ENCODE data around the gene CAMK1G. TPM values are rescaled to one million over a fixed set of nuclear protein-coding genes. Genes with fewer than 3 reads are reported as not detected.

Gene CAMK1G
- total RNA-seq, 1 experiment from 2014 or later, result 7.3 TPM

GRCh38 chr1:209600541-209600940, 17.0 kb downstream of the CAMK1G start:
- peak; percentile 66 for DNase-seq (ENCODE audit: low read depth)

- DNase-seq (ENCODE audit: low read depth), result peak; percentile 62
Measured at GRCh38 chr1:209601809-209602657, 18.5 kb downstream of the CAMK1G start.

GRCh38 chr1:209603877-209604276, 20.4 kb downstream of the CAMK1G start:
- no peak for DNase-seq (ENCODE audit: low read depth)

- DNase-seq (ENCODE audit: low read depth), result peak; percentile 79
Measured at GRCh38 chr1:209607102-209607794, 23.7 kb downstream of the CAMK1G start.

- DNase-seq (ENCODE audit: low read depth), result no peak
Measured at GRCh38 chr1:209607795-209608178, 24.3 kb downstream of the CAMK1G start.

- no peak for DNase-seq (ENCODE audit: low read depth)
Measured at GRCh38 chr1:209609041-209609790, 25.7 kb downstream of the CAMK1G start.

- DNase-seq (ENCODE audit: low read depth), result no peak
Measured at GRCh38 chr1:209609791-209610630, 26.5 kb downstream of the CAMK1G start.

- no peak for DNase-seq (ENCODE audit: low read depth)
Measured at GRCh38 chr1:209610631-209610905, 27.1 kb downstream of the CAMK1G start.

- DNase-seq (ENCODE audit: low read depth), result no peak
Measured at GRCh38 chr1:209611771-209612570, 28.5 kb downstream of the CAMK1G start.

GRCh38 chr1:209612646-209613399, 29.3 kb downstream of the CAMK1G start:
- DNase-seq (ENCODE audit: low read depth), result no peak

GRCh38 chr1:209613400-209614150, 30.1 kb downstream of the CAMK1G start:
- DNase-seq (ENCODE audit: low read depth), result no peak

GRCh38 chr1:209614151-209614420, 30.6 kb downstream of the CAMK1G start:
- DNase-seq (ENCODE audit: low read depth), result no peak

GRCh38 chr1:209614906-209615305, 31.4 kb downstream of the CAMK1G start:
- no peak for DNase-seq (ENCODE audit: low read depth)

GRCh38 chr1:209616366-209617046, 33.0 kb downstream of the CAMK1G start:
- no peak for DNase-seq (ENCODE audit: low read depth)

GRCh38 chr1:209617047-209617673, 33.6 kb downstream of the CAMK1G start:
- no peak for DNase-seq (ENCODE audit: low read depth)

GRCh38 chr1:209617755-209618154, 34.2 kb downstream of the CAMK1G start:
- DNase-seq (ENCODE audit: low read depth), result no peak

- no peak for DNase-seq (ENCODE audit: low read depth)
Measured at GRCh38 chr1:209618291-209618690, 34.8 kb downstream of the CAMK1G start.

GRCh38 chr1:209618756-209619420, 35.4 kb downstream of the CAMK1G start:
- peak; percentile 80 for DNase-seq (ENCODE audit: low read depth)

Measured in RPMI7951 (cell line).